AG04449 (cell line): ENCODE results near the gene SLF2.

ENCODE experiments used
- CTCF ChIA-PET: fragments of 350-600 bp; formaldehyde crosslinking; extraction: SDS; loops from one replicate; lab custom pipeline; 2021; ENCODE audit warnings: antibody characterized with exemption; lab: Yijun Ruan, JAX
- POLR2A ChIA-PET: fragments of 400-600, 350-600 bp; formaldehyde crosslinking; extraction: SDS; loops from one replicate; lab custom pipeline; 2020; ENCODE audit warnings: antibody characterized with exemption, inconsistent platforms; lab: Yijun Ruan, JAX
- DNase-seq: peaks from one replicate; pipeline ENCODE4 v3.0.0-alpha.2; 2010; ENCODE audit warnings: low read depth, low spot score
- H3K4me3 ChIP-seq: 2 replicates; pipeline ENCODE4 v1.5.1; 2011; ENCODE audit warnings: low read depth, mild to moderate bottlenecking, control low read depth, low read length
- TF ChIP-seq, protein P1 (sequence below): IDR thresholded peaks from one replicate; pipeline ENCODE4 v1.5.1; 2011; ENCODE audit warnings: mild to moderate bottlenecking, moderate library complexity, low read length, control low read depth, inconsistent platforms; ENCODE audit not compliant: insufficient read depth; ENCODE audit errors: missing control alignments

Gene SLF2

DNA sequence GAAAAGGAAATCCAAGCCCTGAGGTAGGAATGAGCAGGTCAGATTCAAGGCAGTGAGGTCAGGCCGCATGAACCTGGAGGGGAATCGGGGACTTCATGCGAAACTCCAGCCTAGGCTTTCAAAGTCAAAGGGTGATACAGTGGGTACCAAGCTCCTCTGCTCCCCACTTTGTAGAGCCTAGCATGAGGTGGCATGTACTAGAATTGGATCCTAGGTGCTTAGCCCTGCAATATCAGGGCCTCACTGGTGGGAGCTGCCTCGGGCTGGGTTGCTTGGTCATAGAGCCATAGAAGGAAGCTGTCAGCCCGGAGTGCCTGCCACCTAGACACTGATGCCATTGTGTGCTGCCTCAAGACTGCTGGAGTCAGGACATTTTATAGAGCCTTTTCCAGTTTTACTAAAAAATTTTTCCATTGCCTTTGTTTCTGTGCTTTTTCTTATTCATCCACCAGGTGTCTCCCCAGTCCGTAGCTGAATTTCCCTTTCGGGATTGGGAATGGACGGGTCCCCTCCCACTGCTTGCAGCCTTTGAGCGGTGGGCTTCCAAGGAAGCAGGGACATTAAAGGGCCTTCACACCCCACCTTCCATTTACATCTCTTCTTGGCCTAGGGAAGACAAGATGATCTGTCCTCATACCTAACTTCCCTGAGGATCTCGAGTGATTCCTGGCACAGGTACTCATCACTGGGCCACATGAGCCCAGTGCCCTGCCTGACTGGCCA is 81.4 kb downstream of the SLF2 start:
- no peak for DNase-seq
- TF ChIP-seq, protein P1, sequence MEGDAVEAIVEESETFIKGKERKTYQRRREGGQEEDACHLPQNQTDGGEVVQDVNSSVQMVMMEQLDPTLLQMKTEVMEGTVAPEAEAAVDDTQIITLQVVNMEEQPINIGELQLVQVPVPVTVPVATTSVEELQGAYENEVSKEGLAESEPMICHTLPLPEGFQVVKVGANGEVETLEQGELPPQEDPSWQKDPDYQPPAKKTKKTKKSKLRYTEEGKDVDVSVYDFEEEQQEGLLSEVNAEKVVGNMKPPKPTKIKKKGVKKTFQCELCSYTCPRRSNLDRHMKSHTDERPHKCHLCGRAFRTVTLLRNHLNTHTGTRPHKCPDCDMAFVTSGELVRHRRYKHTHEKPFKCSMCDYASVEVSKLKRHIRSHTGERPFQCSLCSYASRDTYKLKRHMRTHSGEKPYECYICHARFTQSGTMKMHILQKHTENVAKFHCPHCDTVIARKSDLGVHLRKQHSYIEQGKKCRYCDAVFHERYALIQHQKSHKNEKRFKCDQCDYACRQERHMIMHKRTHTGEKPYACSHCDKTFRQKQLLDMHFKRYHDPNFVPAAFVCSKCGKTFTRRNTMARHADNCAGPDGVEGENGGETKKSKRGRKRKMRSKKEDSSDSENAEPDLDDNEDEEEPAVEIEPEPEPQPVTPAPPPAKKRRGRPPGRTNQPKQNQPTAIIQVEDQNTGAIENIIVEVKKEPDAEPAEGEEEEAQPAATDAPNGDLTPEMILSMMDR = peak; percentile 53
- no peak overlapping the region for H3K4me3 ChIP-seq
- CTCF ChIA-PET = interaction anchor here (1.0 to 26.4 kb wide), 16 partner anchors 8 to 459 kb away, joined by 3 to 803 read pairs (median 6); partner anchors contain the start of genes KAZALD1, MRPL43, PDZD7 and SFXN3
- POLR2A ChIA-PET = no interaction called here

DNA sequence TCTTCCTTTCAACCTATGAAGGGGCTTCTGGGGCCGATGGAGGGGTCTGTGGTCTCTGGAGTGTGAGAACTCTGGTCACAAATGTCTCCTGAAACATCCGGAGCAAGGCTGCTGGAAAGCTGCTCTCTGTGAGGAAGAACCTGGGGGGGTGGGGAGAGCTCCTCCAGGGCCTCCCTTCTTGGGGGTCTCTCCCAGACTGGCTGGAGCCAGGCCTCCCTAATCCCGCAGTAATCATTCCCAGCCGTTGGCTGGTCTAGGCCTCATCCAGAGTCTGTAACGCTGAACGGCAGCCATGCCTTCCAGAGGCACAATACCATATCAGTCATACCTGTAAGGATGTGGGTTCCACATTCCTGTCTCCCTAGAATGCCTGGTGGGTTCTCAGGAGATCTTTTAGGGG is 82.4 kb downstream of the SLF2 start:
- DNase-seq = no peak
- TF ChIP-seq, protein P1 = no peak
- ChIA-PET POLR2A (no interaction called here), CTCF (interaction anchor here (0.8 to 26.4 kb wide), 10 partner anchors 9 to 147 kb away, joined by 3 to 803 read pairs (median 13); partner anchors contain the start of genes KAZALD1, MRPL43, PDZD7 and SFXN3)
- no peak overlapping the region for H3K4me3 ChIP-seq

DNA sequence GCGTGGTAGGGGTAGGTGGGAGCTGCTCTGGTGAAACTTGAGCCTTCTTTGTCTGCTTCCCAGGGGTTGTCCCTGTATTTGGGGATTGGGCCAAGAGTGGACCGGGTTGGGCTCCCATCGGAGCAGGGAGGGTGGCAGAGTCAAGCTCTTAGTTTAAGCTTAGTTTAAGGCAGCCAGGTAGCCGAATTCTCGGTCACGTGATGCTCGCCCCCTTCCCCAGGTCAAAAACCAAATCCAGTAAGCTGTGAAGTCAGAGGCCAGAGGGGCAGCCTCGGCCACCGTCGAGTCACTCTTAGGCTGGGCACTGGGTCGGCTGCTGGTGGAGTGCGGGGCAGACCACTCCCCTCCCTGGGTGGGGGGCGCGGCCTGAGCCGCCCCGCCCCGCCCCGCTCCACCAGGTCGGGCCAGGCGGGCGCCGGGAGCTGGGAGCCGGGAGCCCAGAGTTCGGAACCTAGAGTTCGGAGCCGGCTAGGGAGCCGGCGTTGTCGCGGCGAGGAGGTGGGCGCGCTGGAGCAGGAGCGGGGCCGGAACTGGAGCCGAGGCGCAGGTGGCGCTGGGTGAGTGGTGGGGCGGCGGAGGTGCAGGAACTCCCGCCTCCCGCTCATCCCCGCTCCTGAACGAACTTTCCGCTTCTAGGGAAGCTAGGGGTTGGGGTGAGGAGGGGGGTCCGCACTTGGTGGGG is 84.1 kb downstream of the SLF2 start:
- ChIA-PET CTCF (interaction anchor here (0.8 to 26.4 kb wide), 21 partner anchors 11 to 461 kb away, joined by 3 to 803 read pairs (median 4); partner anchors contain the start of genes HIF1AN, MRPL43, PDZD7 and SFXN3), POLR2A (interaction anchor here (2.0 kb wide), 1 partner anchor 15 kb away, joined by 8 read pairs; no protein-coding TSS in a partner anchor)
- H3K4me3 ChIP-seq = peak overlapping the region; percentile 85

DNA sequence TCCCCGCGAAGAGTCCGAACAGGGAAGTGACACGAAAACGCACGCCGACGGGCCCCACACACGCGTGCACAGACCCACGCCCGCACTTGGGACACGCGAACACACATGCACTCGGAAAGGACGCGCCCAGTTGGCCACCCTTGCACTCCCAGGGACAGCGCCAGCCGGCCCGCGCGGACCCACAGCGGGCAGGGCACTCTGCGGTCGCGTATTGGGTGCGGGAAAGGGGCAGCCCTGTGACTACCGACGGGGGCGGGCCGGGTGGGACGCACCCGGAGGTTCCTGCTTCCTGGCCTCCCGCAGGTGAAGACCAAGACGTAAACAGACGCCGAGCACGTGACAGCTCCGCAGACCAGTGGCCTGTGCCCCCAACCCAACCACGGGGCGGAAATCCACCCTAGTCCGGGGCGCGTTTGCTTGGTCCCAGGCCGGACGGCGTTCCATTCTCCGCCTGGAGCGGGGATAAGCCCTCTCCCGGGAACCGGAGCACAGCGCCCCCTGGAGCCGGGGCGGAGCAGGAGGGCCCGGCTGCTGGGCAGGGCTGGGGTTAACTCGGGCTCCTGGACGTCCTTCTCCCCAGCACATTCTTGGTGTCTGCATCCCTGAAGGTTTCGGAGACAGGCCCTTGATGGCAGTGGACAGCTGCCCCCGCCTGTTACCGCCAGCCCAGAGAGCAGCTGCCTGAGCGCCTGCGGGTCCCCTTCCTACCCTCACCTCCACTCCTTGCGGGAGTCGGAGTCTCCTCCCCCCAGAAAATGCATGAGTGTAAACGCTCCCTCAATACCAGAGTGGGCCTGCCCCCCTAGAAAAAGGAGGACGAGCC is 84.8 kb downstream of the SLF2 start:
- TF ChIP-seq, protein P1 = peak; percentile 88
- peak overlapping the region; percentile 85 for H3K4me3 ChIP-seq
- ChIA-PET POLR2A (interaction anchor here (0.9 to 2.0 kb wide), 4 partner anchors 9 to 34 kb away, joined by 3 to 8 read pairs (median 6); no protein-coding TSS in a partner anchor), CTCF (interaction anchor here (0.6 to 26.4 kb wide), 24 partner anchors 11 to 462 kb away, joined by 3 to 803 read pairs (median 4); partner anchors contain the start of genes HIF1AN, KAZALD1, MRPL43 and PDZD7)
- no peak for DNase-seq

More for the DNA sequence above, 84.1 kb downstream of the SLF2 start:
- TF ChIP-seq, protein P1 = no peak
- DNase-seq = no peak

DNA sequence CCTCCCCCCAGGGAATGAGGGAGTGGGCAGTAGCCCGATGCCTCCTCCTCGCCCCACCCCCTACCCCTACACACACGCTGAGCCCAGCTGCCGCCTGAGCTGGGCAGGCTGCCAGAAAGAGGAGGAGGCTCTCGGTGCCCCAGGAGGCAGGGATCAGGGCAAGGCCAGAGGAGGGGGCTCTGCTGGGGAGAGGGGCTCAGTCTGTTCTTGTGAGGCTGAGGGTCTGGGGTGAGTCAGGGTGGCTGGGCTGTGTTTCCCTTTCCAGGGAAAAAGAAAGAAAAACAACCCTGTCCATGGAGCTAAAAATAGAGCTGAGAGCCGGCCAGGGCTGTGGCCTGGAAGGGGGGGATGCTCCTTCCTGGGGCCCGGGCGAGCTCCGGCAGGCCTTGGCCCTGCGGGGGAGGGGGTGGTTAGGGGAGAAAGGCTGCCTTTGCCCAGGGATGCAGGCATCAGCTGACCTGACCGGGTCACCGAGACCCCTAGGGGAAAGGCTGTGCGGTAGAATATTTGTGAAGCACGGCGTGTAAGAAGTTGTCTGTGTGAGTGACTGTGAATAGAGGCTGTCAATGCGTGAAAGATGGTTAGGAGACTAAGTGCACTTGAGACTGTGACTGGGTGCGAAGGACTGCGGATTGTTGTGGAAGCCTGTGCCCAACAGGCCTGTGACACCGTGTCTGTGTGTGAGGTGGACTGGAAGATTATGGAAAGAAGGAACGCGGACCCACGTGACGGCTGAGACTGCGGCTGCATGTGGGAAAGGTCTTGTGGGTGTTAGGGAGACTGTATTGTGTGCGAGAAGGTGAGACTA is 85.6 kb downstream of the SLF2 start:
- POLR2A ChIA-PET = interaction anchor here (0.9 to 2.0 kb wide), 7 partner anchors 9 to 34 kb away, joined by 3 to 8 read pairs (median 4); partner anchors contain the start of genes PDZD7 and SFXN3
- DNase-seq = no peak
- H3K4me3 ChIP-seq = peak overlapping the region; percentile 85
- CTCF ChIA-PET = interaction anchor here (0.6 to 26.4 kb wide), 18 partner anchors 11 to 463 kb away, joined by 3 to 803 read pairs (median 4); partner anchors contain the start of genes HIF1AN, KAZALD1, MRPL43 and PDZD7
- TF ChIP-seq, protein P1 = no peak
